Skin epidermis (tissue), 12 donors: ENCODE measurements around the gene TMEM156.
A peak's percentile ranks its signal among the peaks of the same experiment; 100 is the strongest.
"Not testable (repeated sequence)": the region's sequence is repeated elsewhere in the genome, so short reads cannot be mapped to it uniquely, and the experiment has no call there.

ENCODE experiments used
- H3K27ac ChIP-seq, 21 experiments: fragments of 200-600 bp; sonication (generic) in 11 of 21; one replicate each; pipeline ENCODE4 v1.5.0; 2020; ENCODE audit warnings: mild to moderate bottlenecking in 3 of 21, inconsistent platforms in 2 of 21, moderate library complexity in 2 of 21
- H3K4me3 ChIP-seq, 7 experiments: fragments of 200-600 bp; sonication (generic) in 2 of 7; one replicate each; pipeline ENCODE4 v1.5.0; 2020; ENCODE audit warnings: inconsistent platforms in 2 of 7, mild to moderate bottlenecking in 2 of 7, moderate library complexity in 1 of 7

Gene TMEM156

DNA sequence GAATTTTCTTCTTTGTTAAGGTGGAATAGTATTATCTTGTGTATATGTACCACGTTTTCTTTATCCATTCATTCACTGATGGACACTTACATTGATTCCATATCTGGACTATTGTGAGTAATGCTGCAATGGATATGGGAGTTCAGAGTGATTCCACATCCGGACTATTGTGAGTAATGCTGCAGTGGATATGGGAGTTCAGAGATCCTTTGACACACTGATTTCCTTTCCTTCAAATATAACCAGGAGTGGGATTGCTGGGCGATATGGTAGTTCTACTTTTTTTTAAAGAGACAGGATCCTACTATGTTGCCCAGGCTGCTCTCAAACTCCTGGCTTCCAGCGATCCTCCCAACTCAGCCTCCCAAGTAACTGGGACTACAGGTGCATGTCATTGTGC lies 12.1 kb downstream of the TMEM156 start:
- H3K4me3 ChIP-seq: no peak overlapping the region
- H3K27ac ChIP-seq: no peak overlapping the region

DNA sequence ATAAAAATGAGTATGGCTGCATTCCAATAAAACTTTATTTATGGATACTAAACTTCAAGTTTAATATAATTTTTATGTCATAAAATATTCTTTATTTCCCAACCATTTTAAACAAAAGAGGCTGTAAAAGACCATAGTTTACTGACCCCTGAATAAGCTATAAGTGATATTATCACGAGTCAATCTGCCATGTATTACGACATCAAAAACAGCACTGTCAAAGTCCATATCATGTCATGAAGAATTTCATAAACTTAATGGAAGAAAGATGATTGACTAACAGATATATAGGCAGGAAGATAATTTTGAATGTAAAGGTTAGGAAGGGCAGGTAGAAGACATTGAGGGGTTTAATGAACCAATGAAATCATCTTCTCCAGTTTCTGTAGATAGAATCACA lies 18.2 kb downstream of the TMEM156 start:
- no peak overlapping the region for H3K27ac ChIP-seq
- no peak overlapping the region for H3K4me3 ChIP-seq

DNA sequence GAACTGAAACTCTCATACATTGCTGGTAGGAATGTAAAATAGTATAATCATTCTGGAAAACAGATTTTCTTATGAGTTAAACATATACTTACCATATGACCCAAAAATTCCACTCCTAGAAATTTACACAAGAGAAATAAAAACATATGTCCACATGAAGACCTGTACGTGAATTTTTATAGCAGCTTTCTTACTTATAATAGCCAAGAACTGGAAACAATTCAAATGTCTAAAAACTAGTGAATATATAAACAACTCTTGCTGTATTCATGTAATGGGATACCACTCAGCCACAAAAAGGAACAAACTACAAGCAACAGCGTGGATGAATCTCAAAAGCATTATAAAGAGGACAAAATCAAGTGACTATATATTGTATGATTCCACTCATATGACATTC lies 27.5 kb downstream of the TMEM156 start:
- no peak overlapping the region for H3K4me3 ChIP-seq
- H3K27ac ChIP-seq: no peak overlapping the region

DNA sequence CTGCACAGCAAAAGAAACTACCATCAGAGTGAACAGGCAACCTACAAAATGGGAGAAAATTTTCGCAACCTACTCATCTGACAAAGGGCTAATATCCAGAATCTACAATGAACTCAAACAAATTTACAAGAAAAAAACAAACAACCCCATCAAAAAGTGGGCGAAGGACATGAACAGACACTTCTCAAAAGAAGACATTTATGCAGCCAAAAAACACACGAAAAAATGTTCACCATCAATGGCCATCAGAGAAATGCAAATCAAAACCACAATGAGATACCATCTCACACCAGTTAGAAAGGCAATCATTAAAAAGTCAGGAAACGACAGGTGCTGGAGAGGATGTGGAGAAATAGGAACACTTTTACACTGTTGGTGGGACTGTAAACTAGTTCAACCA lies 30.2 kb downstream of the TMEM156 start:
- H3K4me3 ChIP-seq, H3K27ac ChIP-seq: not testable (repeated sequence)

DNA sequence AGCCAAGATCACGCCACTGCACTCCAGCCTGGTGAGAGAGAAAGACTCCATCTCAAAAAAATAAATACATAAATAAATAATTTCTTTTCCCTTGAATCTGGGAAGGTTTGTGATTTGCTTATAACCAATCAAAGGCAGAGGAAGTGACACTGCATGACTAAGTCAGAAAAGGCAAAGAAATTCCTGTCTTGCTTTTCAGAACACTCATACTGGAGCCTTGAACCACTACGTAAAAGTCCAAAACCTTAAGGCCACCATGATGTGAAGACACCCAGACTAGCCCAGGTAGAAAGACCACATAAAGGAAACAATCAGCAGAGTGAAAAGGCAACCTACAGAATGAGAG lies 36.6 kb downstream of the TMEM156 start:
- no peak overlapping the region for H3K27ac ChIP-seq
- no peak overlapping the region for H3K4me3 ChIP-seq

DNA sequence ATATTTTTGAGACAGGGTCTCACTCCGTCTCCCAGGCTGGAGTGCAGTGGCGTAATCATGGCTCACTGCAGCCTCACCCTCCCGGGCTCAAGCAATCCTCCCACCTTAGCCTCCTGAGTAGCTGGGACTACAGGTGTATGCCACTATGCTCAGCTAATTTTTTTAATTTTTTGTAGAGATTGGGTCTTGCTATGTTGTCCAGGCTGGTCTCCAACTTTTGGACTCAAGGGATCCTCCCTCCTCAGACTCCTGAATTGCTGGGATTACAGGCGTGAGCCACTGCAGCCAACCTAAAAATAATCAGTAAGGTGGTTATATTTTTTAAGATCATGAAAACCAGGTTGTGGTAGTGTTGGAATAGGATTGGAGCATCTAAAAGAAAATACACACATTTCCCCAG lies 38.1 kb downstream of the TMEM156 start:
- H3K27ac ChIP-seq: no peak overlapping the region
- no peak overlapping the region for H3K4me3 ChIP-seq

DNA sequence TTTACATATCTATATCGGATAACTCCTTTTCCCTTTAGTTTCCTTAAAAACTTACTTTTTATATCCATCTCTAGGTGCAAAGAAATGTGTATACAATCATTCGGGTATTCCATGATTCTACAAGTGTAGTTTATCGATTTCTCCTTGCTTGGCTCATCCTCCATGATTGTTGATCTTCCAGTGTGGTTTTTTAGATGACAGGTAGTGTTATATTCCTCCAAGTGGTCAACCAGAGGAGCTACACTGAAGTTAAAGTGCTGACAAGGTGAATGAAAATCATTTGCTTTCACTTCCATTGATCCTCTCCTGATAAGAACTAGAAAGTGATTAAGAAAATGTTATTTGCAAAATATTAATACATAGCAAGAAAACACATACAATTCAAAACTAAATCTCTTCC lies 38.5 kb downstream of the TMEM156 start:
- Histone ChIP-seq H3K27ac (no peak overlapping the region), H3K4me3 (no peak overlapping the region)

DNA sequence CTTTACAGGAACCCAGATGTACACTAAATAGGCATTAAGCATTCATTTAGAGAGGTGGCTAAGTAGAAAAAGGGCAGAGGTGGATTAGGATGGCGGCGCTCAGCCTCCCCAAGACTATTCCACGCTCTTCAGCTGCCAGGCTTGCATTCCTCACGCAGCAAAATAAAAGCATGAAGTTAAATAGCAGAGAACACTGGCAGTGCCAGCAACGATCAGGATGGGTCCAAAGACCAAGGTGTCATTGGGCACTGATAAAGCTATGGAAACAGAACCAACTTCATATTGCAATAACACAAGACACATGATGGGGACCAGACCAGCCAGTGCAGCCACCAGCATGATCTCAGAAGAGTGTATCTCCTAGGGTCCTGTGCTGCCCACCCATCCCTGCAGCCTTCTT lies 42.0 kb downstream of the TMEM156 start:
- H3K4me3 ChIP-seq: no peak overlapping the region
- no peak overlapping the region for H3K27ac ChIP-seq

DNA sequence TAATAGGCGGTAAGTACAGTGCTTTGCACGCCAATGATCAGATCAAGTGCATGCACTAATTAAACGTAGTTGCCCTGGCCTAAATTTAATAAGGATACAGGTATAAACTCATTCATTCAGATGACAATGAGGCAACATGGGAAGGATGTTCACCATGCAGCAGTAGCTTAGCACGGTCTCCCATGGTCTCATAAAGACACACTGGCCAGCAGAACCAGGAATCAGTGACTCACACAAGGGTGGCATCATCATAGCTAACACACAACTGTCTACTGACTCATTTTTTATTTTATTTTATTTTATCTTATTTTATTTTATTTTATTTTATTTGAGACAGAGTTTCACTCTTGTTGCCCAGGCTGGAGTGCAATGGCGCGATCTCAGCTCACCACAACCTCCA lies 42.7 kb downstream of the TMEM156 start:
- H3K4me3 ChIP-seq: no peak overlapping the region

DNA sequence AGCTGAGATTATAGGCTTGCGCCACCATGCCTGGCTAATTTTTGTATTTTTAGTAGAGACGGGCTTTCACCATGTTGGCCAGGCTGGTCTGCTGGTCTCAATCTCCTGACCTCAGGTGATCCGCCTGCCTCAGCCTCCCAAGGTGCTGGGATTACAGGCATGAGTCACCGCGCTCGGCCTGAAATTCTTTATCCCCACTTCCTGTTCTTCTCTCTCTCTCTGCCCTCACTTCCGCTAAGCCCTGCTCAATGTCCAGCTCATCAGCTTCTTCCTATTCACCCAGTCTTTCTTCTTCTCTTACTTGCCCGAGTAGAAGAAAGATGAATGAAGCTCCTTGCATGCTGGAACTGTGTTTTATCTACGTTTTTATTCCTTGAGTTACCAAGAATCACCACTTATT lies 43.9 kb downstream of the TMEM156 start:
- not testable (repeated sequence) for H3K4me3 ChIP-seq, H3K27ac ChIP-seq

More for the DNA sequence above, 42.7 kb downstream of the TMEM156 start:
- H3K27ac ChIP-seq: no peak overlapping the region

DNA sequence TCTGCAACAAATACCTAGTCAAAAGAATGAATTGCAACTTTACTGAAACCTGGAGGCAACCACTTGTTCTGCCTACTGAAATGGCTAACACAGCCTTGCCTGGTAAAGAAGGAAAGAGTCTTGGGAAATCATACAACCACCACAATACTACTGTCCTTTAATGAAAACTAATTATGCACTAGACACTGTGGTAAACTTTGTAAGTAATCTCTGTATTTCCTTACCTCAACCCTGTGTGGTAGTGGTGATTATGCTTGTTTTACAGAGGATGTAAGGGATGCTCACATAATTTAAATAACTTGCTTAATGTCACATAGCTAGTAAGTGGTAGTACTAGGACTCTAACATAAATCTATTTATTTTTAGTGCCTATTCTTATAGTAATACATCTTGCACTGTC lies 44.7 kb downstream of the TMEM156 start:
- peak overlapping the region in 1 of 21 experiments; percentile 17 for H3K27ac ChIP-seq
- no peak overlapping the region for H3K4me3 ChIP-seq

DNA sequence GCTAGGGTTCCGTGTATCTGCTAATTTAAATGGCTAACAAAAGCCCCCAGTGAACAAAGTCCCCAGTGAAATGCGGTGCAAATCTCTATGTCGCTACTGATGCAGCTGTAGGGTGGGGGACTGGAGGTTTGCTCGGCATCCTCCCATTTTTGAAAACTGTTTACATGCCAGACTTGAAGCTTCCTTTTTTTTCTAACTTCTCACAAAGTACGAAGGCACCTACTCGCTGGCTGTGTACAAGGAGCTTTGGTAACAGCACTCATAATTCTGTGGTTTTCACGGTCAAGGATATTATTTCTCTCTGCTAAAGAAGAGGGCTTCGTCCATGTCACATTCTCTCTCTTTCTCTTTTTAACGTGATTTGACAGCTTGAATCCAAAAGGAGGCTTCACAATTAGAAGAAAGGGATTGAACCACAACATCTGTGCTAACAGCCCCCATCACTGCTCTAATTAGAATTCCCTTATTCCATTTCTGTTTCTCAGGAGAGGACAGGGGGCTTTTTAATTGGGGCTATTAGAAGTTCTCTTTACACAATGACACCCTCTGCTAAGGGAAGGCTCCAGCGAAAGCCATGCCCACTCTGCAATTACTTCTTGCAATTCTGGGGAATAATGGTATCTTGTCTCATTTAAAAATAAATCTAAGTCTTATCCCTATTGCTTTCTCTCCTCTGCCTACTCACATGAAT lies 46.7 kb downstream of the TMEM156 start:
- Histone ChIP-seq H3K27ac (peak overlapping the region in 2 of 21 experiments; percentile 8 to 27), H3K4me3 (no peak overlapping the region)

DNA sequence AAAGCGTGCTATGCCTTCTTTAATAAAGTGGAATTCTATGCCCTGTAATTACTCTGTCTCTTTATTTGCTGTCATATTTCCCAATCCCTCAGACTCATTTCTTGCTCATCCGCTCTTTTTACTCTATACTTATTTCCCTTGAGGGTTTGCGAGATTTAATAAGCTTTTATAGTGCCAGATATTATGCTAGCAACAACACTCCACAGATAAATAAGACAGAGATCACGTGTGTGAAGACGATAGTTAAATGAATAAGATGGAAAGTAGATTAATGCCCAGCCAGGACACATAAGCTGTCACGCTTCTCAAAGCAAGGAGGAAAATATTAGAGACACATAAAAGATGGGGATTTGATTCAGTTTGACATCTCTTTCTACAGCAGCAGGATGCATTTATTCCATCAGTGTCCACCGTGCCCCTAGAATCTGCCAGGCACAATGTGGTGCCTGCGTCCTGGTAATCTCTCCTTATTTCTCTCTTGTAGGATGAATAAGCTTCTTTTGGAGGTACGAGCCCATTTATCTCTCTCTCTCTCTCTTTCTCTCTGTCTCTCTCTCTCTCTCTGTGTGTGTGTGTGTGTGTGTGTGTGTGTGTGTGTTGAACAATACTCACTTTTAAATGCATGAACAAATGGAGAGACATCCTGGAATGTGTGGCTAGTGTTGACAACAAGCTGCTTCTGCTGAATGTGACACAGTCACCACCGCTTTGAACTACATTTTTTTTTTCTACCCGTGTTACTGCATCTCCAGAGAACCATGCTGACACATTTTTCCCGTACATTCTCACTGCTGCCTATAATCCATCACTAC lies 48.2 kb downstream of the TMEM156 start:
- Histone ChIP-seq H3K27ac (no peak overlapping the region), H3K4me3 (no peak overlapping the region)

DNA sequence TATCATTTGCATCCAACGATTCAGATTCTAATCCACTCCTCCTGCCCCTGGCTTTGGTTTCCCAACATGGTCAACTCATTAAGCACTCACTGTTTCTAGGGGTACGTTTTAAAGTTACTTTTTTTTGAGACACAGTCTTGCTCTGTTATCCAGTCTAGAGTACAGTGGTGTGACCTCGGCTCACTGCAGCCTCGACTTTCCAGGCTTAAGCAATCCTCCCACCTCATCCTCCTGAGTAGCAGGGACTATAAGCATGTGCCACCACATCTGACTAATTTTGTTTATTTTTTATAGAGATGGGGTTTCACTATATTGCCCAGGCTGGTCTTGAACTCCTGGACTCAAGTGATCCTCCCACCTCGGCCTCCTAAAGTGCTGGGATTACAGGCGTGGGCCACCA lies 48.9 kb downstream of the TMEM156 start:
- Histone ChIP-seq H3K27ac (no peak overlapping the region), H3K4me3 (no peak overlapping the region)

DNA sequence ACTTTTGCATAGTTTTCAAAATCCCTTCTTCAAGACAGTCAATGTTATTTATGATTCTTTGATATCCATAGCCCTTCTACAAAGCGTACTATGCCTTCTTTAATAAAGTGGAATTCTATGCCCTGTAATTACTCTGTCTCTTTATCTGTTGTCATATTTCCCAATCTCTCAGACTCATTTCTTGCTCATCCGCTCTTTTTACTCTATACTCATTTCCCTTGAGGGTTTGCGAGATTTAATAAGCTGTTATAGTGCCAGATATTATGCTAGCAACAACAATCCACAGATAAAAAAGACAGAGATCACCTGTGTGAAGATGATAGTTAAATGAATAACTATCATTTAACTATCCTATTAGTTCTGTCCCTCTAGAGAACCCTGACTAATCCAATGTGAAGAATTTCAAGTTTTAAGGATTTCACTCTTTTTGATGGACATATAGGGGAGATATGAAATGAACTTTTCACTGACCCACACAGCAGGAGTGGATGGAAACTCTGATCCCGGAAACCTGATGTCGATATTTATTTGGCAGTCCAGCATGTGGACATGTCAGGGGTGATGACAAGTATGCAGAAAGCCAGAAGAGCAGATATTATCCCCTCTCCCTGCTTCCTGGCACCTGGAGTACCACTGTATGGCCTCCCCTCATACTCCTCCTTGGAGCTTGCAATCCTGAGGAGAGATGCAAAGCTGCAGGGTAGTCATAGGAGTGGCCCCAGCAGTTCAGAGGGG lies 49.7 kb downstream of the TMEM156 start:
- H3K27ac ChIP-seq: no peak overlapping the region
- no peak overlapping the region for H3K4me3 ChIP-seq

DNA sequence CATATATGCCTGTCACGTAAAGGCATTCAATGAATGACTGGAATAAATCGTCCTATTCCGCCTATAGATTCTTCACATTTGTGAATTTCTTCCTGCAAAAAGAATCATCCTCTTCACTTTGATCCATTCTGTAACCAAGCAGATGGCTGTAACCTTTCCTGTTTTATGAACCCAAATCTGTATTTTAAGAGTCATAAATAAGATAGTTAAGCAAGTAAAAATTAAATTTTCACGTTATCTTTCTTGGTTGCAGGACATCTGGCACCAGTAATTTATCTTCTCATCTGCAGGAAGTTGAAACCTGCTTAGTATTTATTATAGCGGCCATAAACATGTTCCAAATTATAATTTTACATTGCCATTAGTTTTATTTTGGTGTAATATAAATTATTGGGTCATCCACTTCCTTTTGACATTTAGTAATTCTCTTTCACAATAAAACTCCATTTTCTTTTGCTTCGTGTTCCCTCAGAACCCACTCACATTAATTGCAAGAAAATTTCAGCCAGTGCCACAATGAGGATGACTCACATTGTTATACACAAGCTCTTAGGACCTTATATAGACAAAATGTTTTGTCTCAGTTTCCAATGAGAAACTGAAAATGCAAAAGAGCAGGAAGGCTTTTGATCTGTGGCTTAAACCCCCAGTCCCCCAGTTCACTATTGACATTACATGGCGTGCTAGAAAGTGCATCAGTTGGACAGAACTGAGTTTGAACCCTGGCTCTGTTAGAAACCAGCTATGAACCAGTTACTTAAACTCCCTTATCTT lies 51.1 kb downstream of the TMEM156 start:
- H3K27ac ChIP-seq: peak overlapping the region in 1 of 21 experiments; percentile 69
- no peak overlapping the region for H3K4me3 ChIP-seq

DNA sequence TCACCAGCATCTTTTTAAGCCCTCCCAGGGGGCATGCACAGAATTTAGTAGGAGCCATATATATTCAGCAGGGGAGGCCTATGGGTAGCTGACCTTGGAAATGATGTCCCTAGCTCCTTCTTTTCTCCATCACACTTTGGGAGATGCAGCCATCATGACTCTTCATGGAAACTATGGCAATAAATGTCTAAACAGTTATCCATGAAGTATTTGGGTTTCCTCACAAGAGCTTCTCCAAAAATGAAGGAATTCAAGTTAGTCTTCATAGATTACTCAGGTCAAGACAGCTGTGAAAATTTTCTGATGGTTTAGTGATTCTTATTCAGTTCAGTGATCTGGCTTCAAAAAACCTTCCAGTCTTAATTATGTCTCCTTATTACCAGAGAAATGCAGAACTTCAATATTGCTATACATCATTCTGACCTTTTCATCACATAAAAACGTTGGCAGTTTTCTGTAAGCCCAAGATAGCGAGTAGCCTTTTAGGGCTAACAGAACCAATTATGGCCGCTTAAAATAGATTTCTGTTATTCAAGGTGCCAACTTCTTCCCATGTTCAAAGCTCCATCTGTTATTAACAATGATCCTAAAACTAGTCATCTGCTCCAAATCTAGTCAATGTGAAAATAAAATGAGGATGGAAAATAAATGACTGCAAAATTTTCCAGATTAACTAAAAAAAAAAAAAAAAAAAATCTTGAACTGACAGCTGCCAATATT lies 52.5 kb downstream of the TMEM156 start:
- Histone ChIP-seq H3K4me3 (no peak overlapping the region), H3K27ac (no peak overlapping the region)

DNA sequence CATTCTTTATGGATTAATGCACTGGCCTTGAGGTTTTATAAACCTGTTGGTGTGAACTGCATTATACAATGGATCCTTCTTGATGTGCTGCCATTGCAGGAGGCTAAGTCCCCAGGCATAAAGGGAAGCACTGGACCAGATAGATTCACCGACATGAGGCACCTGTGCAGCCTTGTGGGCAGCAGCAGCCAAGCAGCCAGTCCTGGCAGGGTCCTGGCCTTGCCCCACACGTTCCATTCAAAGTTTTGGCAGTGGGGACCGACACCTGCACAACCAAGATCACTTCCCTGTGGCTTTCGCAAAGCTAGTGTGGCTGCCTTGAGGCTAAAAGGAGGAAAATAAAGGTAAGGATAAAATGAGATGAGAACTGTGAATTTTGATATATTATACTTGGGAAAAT lies 53.1 kb downstream of the TMEM156 start:
- no peak overlapping the region for H3K27ac ChIP-seq
- H3K4me3 ChIP-seq: no peak overlapping the region

DNA sequence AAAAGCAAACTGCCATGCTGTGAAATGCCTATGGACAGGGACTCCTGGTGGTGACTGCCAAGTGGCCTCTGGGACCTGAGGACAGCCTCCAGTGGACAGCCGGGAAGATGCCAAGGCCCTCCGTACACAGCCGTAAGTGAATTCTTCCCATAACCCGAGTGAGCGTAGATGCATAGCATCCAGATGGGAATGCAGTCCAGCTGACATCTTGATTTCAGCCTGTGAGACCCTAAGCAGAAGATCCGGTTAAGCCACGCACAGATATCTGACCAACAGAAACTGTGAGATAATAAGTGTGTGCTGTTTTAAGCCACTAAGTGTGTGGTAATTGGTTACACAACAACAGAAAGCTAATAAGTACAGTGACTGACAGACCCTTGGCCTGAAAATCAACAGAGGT lies 55.9 kb downstream of the TMEM156 start:
- Histone ChIP-seq H3K27ac (no peak overlapping the region), H3K4me3 (no peak overlapping the region)

DNA sequence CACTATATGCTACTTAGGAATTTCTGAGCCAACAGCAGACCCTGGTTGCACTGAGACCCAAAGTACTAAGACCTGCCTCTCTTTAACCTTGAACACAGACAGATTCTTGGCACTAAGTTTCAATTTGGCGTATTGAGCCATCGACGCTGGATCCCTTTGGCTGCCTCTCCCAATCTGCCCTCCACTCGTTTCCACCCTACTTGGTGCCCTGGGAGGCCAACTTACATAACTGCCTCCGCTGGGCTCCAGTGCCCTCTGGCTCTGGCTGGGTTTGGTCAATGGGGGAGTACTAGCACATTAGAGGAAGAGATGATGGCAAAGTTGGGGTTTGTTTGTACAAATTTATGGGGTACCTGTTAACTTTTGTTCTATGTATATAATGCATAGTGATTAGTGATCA lies 63.5 kb downstream of the TMEM156 start:
- Histone ChIP-seq H3K4me3 (no peak overlapping the region), H3K27ac (no peak overlapping the region)
